Type B pancreatic cell (in vitro differentiated cells): ENCODE results near the gene PPP4R1. TPM values are rescaled to one million over a fixed set of nuclear protein-coding genes. Genes with fewer than 3 reads are reported as not detected.
A peak's percentile ranks its signal among the peaks of the same experiment; 100 is the strongest.

ENCODE experiments used
- DNase-seq: peaks from one replicate; pipeline ENCODE4 v3.0.0; 2021; ENCODE audit warnings: mixed read lengths; ENCODE audit not compliant: unreplicated experiment; ENCODE audit errors: extremely low spot score
- H3K27ac Mint-ChIP-seq: 2 replicates; pipeline ENCODE4 v1.8.0; 2021; ENCODE audit warnings: mild to moderate bottlenecking, mixed read lengths
- H3K27me3 Mint-ChIP-seq: 2 replicates; pipeline ENCODE4 v1.8.0; 2021; ENCODE audit warnings: mixed read lengths
- H3K36me3 Mint-ChIP-seq: 2 replicates; pipeline ENCODE4 v1.8.0; 2021; ENCODE audit warnings: mixed read lengths
- H3K4me1 Mint-ChIP-seq: one replicate; pipeline ENCODE4 v1.8.0; 2021; ENCODE audit warnings: mixed read lengths; ENCODE audit not compliant: unreplicated experiment
- H3K4me3 Mint-ChIP-seq: 2 replicates; pipeline ENCODE4 v1.8.0; 2021; ENCODE audit warnings: mild to moderate bottlenecking, mixed read lengths
- H3K9me3 Mint-ChIP-seq: 2 replicates; pipeline ENCODE4 v1.8.0; 2021; ENCODE audit warnings: mixed read lengths
- total RNA-seq: library from RNA; stranded (reverse); gene quantifications from 2 replicates; pipeline ENCODE4 v1.2.1, GENCODE V29; 2021; ENCODE audit warnings: low replicate concordance
- TF ChIP-seq, protein P1 (sequence below): fragments of 200-600 bp; sonication (generic); conservative IDR thresholded peaks from 2 replicates; pipeline ENCODE4 v1.5.0; 2021; ENCODE audit warnings: antibody characterized with exemption, mild to moderate bottlenecking

The PPP4R1 gene
- total RNA-seq, 1 donor from 2014 or later = 109 TPM

DNA sequence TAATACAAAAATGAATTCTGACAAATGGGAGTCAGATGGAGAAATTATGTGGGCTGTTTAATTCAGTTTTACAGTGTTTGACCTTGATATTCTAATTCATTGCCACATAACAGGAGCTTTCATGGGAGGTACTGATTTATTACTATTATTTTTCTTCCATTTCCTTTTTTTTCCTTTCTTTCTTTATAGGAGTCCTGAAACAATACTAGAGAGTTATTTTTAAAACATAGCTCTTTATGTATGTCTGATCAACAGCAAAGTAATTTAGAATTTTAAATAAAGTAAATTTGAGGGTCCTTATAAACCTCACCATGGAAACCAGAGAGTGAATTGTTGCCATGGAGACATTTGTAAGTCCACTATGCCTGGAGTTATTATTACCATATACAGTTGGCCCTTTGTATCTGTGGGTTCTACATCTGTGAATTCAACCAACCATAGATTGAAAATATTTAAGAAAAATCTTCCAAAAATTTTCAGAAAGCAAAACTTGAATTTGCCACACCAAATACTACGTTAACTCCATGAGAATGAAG is 40.9 kb upstream of the PPP4R1 start:
- Mint-ChIP-seq H3K36me3 (no peaks in the 10 kb centered on the region), H3K4me1 (no peaks in the 10 kb centered on the region), H3K4me3 (no peak overlapping the region), H3K27me3 (no peaks in the 10 kb centered on the region), H3K9me3 (no peaks in the 10 kb centered on the region), H3K27ac (no peak overlapping the region)
- TF ChIP-seq, protein P1, sequence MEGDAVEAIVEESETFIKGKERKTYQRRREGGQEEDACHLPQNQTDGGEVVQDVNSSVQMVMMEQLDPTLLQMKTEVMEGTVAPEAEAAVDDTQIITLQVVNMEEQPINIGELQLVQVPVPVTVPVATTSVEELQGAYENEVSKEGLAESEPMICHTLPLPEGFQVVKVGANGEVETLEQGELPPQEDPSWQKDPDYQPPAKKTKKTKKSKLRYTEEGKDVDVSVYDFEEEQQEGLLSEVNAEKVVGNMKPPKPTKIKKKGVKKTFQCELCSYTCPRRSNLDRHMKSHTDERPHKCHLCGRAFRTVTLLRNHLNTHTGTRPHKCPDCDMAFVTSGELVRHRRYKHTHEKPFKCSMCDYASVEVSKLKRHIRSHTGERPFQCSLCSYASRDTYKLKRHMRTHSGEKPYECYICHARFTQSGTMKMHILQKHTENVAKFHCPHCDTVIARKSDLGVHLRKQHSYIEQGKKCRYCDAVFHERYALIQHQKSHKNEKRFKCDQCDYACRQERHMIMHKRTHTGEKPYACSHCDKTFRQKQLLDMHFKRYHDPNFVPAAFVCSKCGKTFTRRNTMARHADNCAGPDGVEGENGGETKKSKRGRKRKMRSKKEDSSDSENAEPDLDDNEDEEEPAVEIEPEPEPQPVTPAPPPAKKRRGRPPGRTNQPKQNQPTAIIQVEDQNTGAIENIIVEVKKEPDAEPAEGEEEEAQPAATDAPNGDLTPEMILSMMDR = no peak
- no peak for DNase-seq

DNA sequence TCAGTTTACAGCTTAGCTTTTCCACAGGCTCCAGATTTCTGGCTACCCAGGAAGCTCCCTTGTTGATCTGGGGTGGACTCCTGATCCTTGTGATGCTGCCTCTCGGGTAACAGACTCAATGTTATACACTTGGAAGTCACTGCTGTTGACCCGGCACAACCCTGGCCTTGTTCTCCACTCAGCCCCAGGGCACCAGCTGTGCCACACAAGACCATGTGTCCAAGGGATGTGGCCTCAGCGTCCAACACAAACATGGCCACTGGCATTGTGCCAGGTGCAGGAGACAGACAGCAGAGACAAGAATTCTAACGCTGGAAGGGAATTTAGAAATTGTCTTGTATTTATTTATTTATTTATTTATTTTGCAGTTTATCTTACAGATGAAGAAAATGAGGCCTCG is 39.0 kb upstream of the PPP4R1 start:
- Mint-ChIP-seq H3K4me1 (no peaks in the 10 kb centered on the region), H3K27me3 (no peaks in the 10 kb centered on the region), H3K27ac (no peak overlapping the region), H3K9me3 (no peaks in the 10 kb centered on the region), H3K36me3 (no peaks in the 10 kb centered on the region), H3K4me3 (no peak overlapping the region)
- no peak for DNase-seq
- TF ChIP-seq, protein P1 = no peak

DNA sequence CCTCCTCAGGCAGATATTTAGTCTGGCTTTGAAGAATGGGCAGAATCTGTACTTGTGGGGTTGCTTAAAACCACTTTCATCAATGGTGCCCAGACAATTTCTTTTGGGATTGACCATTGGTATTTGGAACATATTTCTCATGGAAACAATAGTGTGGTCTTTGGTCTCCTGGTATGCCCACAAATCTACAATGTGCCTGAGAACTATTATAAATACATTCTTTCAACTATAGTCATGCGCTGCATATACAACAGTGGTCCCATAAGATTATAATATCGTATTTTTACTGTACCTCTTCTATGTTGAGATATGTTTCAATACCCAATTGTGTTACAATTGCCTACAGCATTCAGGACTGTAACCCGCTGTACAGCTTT is 34.8 kb upstream of the PPP4R1 start:
- Mint-ChIP-seq H3K4me3 (no peak overlapping the region), H3K4me1 (peaks cover 4% of the 10 kb centered on the region), H3K9me3 (peaks cover 3% of the 10 kb centered on the region), H3K27ac (no peak overlapping the region), H3K27me3 (no peaks in the 10 kb centered on the region), H3K36me3 (no peaks in the 10 kb centered on the region)
- TF ChIP-seq, protein P1 = no peak
- DNase-seq = no peak

DNA sequence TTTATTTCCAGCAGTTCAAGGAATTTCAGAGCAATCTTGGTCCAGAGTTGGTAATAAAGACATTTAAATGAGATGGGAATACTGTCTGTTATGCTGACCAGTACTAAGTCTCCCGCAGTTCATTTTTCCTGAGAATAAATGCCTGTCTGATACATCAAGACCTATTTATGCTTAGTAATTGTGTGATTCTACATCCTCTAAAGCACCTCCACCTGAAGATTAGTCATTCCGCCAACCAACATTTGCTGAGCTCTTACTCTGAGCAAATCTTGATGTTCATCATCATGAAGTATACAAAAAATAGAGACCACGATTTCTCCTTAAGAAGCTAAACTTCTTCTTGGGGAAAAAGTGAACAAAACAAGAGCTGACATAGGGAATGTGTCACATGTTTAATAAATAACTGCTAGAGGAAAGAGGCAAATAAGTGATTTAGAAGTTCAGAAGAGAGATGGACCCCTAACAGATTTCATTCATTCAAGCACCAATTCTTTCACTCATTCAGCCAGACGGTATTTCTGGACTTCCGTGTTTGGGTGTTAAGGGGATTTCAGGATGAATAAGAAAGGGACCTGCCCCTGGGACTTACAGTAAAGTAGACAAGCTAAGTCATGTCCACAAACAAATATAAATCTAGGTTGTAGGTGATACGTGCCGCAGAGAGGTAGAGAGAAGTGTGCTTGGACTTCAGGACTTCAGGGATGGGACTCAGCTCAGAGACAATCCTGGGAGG is 34.2 kb upstream of the PPP4R1 start:
- Mint-ChIP-seq H3K9me3 (peaks cover 3% of the 10 kb centered on the region), H3K27me3 (no peaks in the 10 kb centered on the region), H3K36me3 (no peaks in the 10 kb centered on the region), H3K4me3 (no peak overlapping the region), H3K27ac (no peak overlapping the region), H3K4me1 (peaks cover 8% of the 10 kb centered on the region)
- no peak for DNase-seq
- TF ChIP-seq, protein P1 = no peak

DNA sequence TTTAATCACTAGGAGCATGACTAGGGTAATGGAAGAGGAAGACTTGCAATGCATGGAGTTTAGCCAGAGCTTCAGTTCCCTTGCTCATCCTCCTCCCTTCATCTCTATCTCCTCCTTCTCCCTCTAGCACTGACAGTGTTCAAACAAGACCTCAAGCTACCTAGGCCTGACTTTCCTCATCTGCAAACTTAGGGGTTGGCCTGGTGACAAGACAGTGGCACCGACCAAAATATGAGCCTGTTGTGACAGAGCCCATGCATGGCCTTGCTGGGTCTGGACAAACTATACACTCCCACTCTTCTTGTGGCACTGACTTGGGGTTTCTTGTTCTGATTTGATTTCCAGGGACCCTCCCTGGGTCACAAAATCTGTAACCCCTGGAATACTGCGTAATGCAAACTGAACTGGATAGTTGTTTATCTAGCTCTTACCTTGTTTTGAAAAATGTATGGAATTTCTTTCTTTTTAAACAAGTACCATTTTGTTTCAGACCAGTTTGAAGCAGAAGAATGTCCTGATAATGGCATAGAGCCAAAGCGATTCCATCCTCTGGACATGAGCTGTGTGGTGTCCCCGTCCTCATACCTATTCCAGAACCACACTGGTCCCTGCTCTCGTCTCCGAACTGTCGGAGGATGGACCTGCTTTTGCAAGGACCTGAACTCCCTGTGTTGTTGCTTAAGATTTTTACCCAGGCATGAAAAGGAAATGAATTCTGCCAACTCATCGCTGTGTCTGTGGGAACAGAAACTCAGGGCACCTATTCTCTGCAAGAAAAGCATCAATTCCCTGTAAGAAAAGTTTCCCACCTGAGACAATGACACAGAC is 33.4 kb upstream of the PPP4R1 start:
- peak overlapping the region; percentile 54 for H3K27ac Mint-ChIP-seq
- H3K36me3 Mint-ChIP-seq = no peaks in the 10 kb centered on the region
- peaks cover 17% of the 10 kb centered on the region for H3K4me1 Mint-ChIP-seq
- TF ChIP-seq, protein P1 = no peak
- no peaks in the 10 kb centered on the region for H3K27me3 Mint-ChIP-seq
- peaks cover 3% of the 10 kb centered on the region for H3K9me3 Mint-ChIP-seq
- no peak overlapping the region for H3K4me3 Mint-ChIP-seq
- DNase-seq = no peak
